A673 (cell line): Measurements from ENCODE around the gene HDAC10. TPM values are rescaled to one million over a fixed set of nuclear protein-coding genes. Genes with fewer than 3 reads are reported as not detected.

ENCODE experiments used
- BruUV-seq: library from RNA; stranded (reverse); fragments of 400-500 nt; replicated peaks from 2 replicates; lab custom pipeline; 2021; lab: Mats Ljungman, UMichigan
- CTCF ChIA-PET: fragments of 300-600 bp; sonication (Branson Sonifier 250); formaldehyde crosslinking; loops from one replicate; lab custom pipeline; 2022; ENCODE audit warnings: antibody characterized with exemption; lab: Charles Lee
- POLR2A ChIA-PET: fragments of 300-600 bp; sonication (Branson Sonifier 250); formaldehyde crosslinking; loops from one replicate; lab custom pipeline; 2022; ENCODE audit warnings: antibody characterized with exemption; ENCODE audit not compliant: low non-redundant PET; lab: Charles Lee
- DNase-seq: peaks from one replicate; pipeline ENCODE4 v3.0.0-alpha.2; 2015; ENCODE audit warnings: low spot score
- H3K27ac ChIP-seq: fragments of 200-600 bp; sonication (generic); 2 replicates; pipeline ENCODE4 v1.5.1; 2016; ENCODE audit warnings: mixed run types, low read depth, mild to moderate bottlenecking, mixed read lengths, antibody characterized with exemption, low read length; ENCODE audit not compliant: poor library complexity, severe bottlenecking
- H3K27me3 ChIP-seq: fragments of 200-600 bp; sonication (generic); replicated peaks from 2 replicates; pipeline ENCODE4 v1.6.1; 2017; ENCODE audit warnings: mixed run types, low read depth, mild to moderate bottlenecking, mixed read lengths, antibody characterized with exemption, low read length; ENCODE audit not compliant: insufficient read depth, poor library complexity
- H3K36me3 ChIP-seq: fragments of 200-600 bp; sonication (generic); 2 replicates; pipeline ENCODE4 v1.6.1; 2016; ENCODE audit warnings: mixed run types, mild to moderate bottlenecking, mixed read lengths, antibody characterized with exemption, low read length; ENCODE audit not compliant: insufficient read depth, poor library complexity, severe bottlenecking
- H3K4me1 ChIP-seq: fragments of 200-600 bp; sonication (generic); 2 replicates; pipeline ENCODE4 v1.6.1; 2017; ENCODE audit warnings: mixed run types, mild to moderate bottlenecking, mixed read lengths, antibody characterized with exemption, low read length; ENCODE audit not compliant: insufficient read depth, poor library complexity, severe bottlenecking
- H3K4me3 ChIP-seq: fragments of 200-600 bp; sonication (generic); 2 replicates; pipeline ENCODE4 v1.5.1; 2016; ENCODE audit warnings: low read depth, mixed run types, mild to moderate bottlenecking, mixed read lengths, low read length; ENCODE audit not compliant: poor library complexity, severe bottlenecking
- H3K9me3 ChIP-seq: fragments of 200-600 bp; sonication (generic); 2 replicates; pipeline ENCODE4 v1.6.1; 2016; ENCODE audit warnings: mixed run types, low read depth, mild to moderate bottlenecking, mixed read lengths, antibody characterized with exemption, low read length; ENCODE audit not compliant: poor library complexity, severe bottlenecking
- CTCF ChIP-seq: fragments of 300-800, 200-600 bp; sonication (generic); conservative IDR thresholded peaks from 2 replicates; pipeline ENCODE4 v1.5.1; 2017; ENCODE audit warnings: low read depth, mild to moderate bottlenecking, antibody characterized with exemption, low read length, moderate library complexity, mixed read lengths
- EZH2 ChIP-seq: fragments of 200-600 bp; sonication (generic); IDR thresholded peaks from 2 replicates; pipeline ENCODE4 v1.6.1; 2017; ENCODE audit warnings: borderline replicate concordance, low read depth, mild to moderate bottlenecking, mixed read lengths, antibody characterized with exemption, low read length; ENCODE audit not compliant: poor library complexity, severe bottlenecking
- intact Hi-C: fragments of 100-400 bp; cut with micrococcal nuclease; formaldehyde crosslinking; loops from one replicate; pipeline ENCODE4 v1.10.0; 2022; ENCODE audit not compliant: unreplicated experiment
- total RNA-seq: library from RNA; stranded (reverse); gene quantifications from 2 replicates; pipeline ENCODE4 v1.2.3, GENCODE V29; 2021

HDAC10 gene
- total RNA-seq, 1 experiment from 2014 or later: 38.6 TPM

DNA sequence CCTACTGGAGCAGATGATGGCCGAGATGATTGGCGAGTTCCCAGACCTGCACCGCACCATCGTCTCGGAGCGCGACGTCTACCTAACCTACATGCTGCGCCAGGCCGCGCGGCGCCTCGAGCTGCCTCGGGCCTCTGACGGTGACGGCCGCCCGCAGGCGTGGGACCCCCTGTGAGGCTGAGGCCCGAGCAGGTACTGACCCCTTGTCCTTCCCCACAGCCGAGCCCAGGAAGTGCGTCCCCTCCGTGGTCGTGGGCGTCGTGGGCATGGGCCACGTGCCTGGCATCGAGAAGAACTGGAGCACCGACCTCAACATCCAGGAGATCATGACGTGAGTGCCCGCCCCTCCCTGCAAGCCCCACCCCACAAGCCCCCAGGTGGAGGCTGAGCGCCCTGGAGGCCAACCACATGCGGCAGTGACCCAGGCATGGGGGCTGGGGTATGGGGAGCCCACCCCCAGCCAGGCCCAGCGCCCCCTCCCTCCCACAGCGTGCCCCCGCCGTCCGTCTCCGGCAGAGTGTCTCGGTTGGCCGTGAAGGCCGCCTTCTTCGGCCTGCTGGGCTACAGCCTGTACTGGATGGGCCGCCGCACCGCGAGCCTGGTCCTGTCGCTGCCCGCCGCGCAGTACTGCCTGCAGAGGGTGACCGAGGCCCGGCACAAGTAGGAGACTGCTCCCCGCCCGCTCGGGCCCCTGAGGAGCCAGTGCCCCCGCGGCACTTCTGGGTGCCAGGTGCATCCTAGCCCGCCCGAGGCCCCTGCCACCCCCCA, 53.0 kb downstream of the HDAC10 start:
- Histone ChIP-seq H3K27ac (no peak overlapping the region), H3K36me3 (peaks cover 47% of the 10 kb centered on the region), H3K9me3 (peaks cover under 1% of the 10 kb centered on the region), H3K27me3 (no peaks in the 10 kb centered on the region), H3K4me3 (no peak overlapping the region), H3K4me1 (peaks cover 10% of the 10 kb centered on the region)
- no peak for DNase-seq
- intact Hi-C loops: no loop called here
- POLR2A ChIA-PET: interaction anchor here (0.6 kb wide), 1 partner anchor 117 kb away, joined by 4 read pairs; no protein-coding TSS in a partner anchor
- CTCF ChIA-PET: no interaction called here
- BruUV-seq: no TSS peak
- TF ChIP-seq CTCF: no peak
- TF ChIP-seq EZH2: no peak

DNA sequence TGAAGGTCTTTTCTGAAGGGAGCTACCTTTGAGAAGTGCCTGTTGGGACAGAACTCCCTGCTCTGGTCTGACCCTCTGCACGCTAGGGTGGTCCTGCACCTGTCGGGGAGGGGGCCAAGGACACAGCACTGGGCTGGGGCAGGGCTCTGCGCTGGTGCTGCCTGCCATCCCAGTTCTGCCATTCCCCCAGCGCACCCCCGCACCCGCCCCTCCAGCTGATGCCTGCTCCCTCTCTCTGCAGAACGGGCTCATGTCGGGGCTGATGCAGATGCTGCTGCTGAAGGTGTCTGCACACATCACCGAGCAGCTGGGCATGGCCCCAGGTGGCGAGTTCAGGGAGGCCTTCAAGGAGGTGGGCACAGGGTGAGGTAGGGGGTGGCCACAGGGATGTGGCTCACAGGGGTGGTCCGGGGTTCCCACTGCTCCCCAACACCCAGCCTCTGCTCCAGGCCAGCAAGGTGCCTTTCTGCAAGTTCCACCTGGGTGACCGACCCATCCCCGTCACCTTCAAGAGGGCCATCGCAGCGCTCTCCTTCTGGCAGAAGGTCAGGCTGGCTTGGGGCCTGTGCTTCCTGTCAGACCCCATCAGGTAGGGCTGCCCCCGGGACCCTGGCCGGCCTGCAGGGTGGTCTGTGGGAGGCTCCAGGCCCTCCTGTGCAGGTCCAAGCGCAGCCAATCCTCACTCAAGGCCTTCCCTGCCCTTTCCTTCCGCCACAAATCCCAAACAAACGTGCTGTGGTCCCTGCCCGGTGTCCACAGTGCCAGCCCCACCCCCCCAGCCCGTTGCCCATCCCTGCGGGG, 53.9 kb downstream of the HDAC10 start:
- intact Hi-C loops: no loop called here
- CTCF ChIA-PET: no interaction called here
- no TSS peak for BruUV-seq
- no peaks in the 10 kb centered on the region for H3K27me3 ChIP-seq
- peaks cover 42% of the 10 kb centered on the region for H3K36me3 ChIP-seq
- POLR2A ChIA-PET: no interaction called here
- no peak overlapping the region for H3K27ac ChIP-seq
- peaks cover 8% of the 10 kb centered on the region for H3K4me1 ChIP-seq
- TF ChIP-seq CTCF (no peak), EZH2 (no peak)
- H3K9me3 ChIP-seq: no peaks in the 10 kb centered on the region
- DNase-seq: no peak
- no peak overlapping the region for H3K4me3 ChIP-seq

DNA sequence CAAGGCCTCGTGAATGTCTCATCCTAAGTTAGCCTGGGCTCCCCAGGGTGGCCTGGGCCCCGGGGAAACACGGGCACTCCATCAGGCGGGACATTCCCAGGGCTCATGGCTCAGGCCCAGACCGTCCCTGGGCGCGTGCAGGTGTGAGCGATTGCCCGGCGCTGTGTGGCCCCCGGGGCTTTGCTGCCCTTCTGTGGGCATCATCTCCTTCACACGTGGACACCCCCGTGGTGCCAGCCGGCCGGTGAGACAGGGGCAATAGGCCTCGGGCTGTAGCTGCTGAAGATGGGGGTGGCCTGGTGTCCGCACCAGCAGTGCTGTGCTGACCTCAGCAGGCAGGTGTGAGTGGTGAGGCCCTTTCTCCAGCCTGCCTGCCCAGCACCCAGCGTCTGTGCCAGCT, 54.8 kb downstream of the HDAC10 start:
- no peaks in the 10 kb centered on the region for H3K27me3 ChIP-seq
- BruUV-seq: no TSS peak
- no peak for DNase-seq
- H3K4me3 ChIP-seq: no peak overlapping the region
- CTCF ChIA-PET: no interaction called here
- H3K27ac ChIP-seq: no peak overlapping the region
- intact Hi-C loops: no loop called here
- no peaks in the 10 kb centered on the region for H3K4me1 ChIP-seq
- TF ChIP-seq CTCF (no peak), EZH2 (no peak)
- no peaks in the 10 kb centered on the region for H3K9me3 ChIP-seq
- H3K36me3 ChIP-seq: peaks cover 52% of the 10 kb centered on the region
- POLR2A ChIA-PET: no interaction called here

Other genes with a start within 250 kb of the HDAC10 start
- gene IL17REL, start 238.5 kb downstream of the HDAC10 start, total RNA-seq: not detected in 2 replicates
- gene TTLL8, start 193.0 kb downstream of the HDAC10 start, total RNA-seq: not detected in 2 replicates
- gene MLC1, start 165.8 kb downstream of the HDAC10 start, total RNA-seq: 0.37 and 0.75 TPM in 2 replicates
- gene MOV10L1, start 161.3 kb downstream of the HDAC10 start, total RNA-seq: 0.33 TPM in 1 of 2 replicates, not detected in the other
- 7.6 and 9.1 TPM in 2 replicates for gene PANX2, start 80.5 kb downstream of the HDAC10 start, total RNA-seq
- gene TRABD, start 65.4 kb downstream of the HDAC10 start, total RNA-seq: 63.9 and 68.2 TPM in 2 replicates
- 39.2 and 41.3 TPM in 2 replicates for gene SELENOO, start 50.3 kb downstream of the HDAC10 start, total RNA-seq
- 31.0 and 33.1 TPM in 2 replicates for gene TUBGCP6, start 6.2 kb downstream of the HDAC10 start, total RNA-seq
- 20.8 and 27.5 TPM in 2 replicates for gene MAPK12, start 10.4 kb upstream of the HDAC10 start, total RNA-seq
- gene MAPK11, start 19.1 kb upstream of the HDAC10 start, total RNA-seq: 5.4 and 10.4 TPM in 2 replicates
- gene PLXNB2, start 56.4 kb upstream of the HDAC10 start, total RNA-seq: 155 and 173 TPM in 2 replicates
- gene DENND6B, start 75.7 kb upstream of the HDAC10 start, total RNA-seq: 5.3 and 10.8 TPM in 2 replicates
- 64.6 and 66.7 TPM in 2 replicates for gene PPP6R2, start 92.1 kb upstream of the HDAC10 start, total RNA-seq
- 97.2 and 107 TPM in 2 replicates for gene SBF1, start 223.8 kb upstream of the HDAC10 start, total RNA-seq
- 5.4 and 9.8 TPM in 2 replicates for gene ADM2, start 230.3 kb upstream of the HDAC10 start, total RNA-seq
- 0.32 and 0.46 TPM in 2 replicates for gene MIOX, start 235.6 kb upstream of the HDAC10 start, total RNA-seq